ENCODE measurements around the gene DKKL1.

Gene DKKL1

DNA sequence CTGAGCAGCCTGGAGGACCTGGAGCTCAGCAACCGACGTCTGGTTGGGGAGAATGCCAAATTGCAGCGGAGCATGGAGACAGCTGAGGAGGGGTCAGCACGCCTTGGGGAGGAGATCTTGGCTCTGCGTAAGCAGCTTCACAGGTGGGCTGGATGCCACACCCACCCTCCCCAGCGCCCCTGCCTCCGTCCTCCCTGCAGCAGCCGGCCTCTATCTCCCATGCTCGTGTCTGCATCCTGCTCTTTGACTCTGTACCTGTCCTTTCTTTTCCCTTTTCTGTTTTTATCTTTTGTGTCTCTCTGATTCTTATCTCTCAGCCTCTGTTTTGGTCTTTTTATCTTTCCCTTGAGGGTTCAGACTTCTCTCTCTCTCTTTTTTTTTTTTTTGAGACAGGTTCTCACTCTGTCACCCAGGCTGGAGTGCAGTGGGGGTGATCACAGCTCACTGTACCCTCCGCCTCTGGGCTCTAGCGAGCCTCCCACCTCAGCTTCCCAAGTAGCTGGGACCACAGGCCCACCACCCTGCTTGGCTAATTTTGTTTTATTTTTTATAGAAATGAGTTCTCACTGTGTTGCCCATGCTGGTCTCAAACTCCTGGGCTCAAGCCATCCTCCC, 34.4 kb downstream of the DKKL1 start:
- DNase-seq, result no peak
- no peaks in the 10 kb centered on the region for H3K4me1 ChIP-seq
- no peak overlapping the region for H3K4me3 ChIP-seq (ENCODE audit: low read depth, low read length)
- H3K36me3 ChIP-seq, result no peaks in the 10 kb centered on the region
- no peaks in the 10 kb centered on the region for H3K9me3 ChIP-seq
- H3K27me3 ChIP-seq, result no peaks in the 10 kb centered on the region
- TF ChIP-seq, protein P1, sequence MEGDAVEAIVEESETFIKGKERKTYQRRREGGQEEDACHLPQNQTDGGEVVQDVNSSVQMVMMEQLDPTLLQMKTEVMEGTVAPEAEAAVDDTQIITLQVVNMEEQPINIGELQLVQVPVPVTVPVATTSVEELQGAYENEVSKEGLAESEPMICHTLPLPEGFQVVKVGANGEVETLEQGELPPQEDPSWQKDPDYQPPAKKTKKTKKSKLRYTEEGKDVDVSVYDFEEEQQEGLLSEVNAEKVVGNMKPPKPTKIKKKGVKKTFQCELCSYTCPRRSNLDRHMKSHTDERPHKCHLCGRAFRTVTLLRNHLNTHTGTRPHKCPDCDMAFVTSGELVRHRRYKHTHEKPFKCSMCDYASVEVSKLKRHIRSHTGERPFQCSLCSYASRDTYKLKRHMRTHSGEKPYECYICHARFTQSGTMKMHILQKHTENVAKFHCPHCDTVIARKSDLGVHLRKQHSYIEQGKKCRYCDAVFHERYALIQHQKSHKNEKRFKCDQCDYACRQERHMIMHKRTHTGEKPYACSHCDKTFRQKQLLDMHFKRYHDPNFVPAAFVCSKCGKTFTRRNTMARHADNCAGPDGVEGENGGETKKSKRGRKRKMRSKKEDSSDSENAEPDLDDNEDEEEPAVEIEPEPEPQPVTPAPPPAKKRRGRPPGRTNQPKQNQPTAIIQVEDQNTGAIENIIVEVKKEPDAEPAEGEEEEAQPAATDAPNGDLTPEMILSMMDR (IDR thresholded peaks at IDR 0.05; ENCODE audit: low read depth, low read length), result no peak

DNA sequence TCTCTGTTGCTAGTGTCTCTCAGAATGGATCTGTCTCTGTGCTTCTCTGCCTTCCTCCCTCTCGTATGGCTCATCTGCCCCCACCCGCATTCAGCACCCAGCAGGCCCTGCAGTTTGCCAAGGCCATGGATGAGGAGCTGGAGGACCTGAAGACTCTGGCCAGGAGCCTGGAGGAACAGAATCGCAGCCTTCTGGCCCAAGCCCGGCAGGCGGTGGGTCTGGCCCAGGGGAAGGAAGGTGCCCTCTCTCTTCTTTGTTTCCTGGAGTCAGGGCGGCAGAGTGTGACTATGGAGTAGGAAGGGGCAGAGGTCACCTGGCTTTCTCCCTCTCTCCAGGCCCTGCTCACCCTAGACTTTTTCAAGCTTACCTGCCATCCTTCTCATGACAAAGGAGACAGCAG, 35.3 kb downstream of the DKKL1 start:
- Histone ChIP-seq H3K4me1 (no peaks in the 10 kb centered on the region), H3K27me3 (no peaks in the 10 kb centered on the region), H3K4me3 (ENCODE audit: low read depth, low read length) (no peak overlapping the region), H3K9me3 (no peaks in the 10 kb centered on the region), H3K36me3 (no peaks in the 10 kb centered on the region)
- no peak for DNase-seq
- TF ChIP-seq, protein P1 (IDR thresholded peaks at IDR 0.05; ENCODE audit: low read depth, low read length), result no peak

DNA sequence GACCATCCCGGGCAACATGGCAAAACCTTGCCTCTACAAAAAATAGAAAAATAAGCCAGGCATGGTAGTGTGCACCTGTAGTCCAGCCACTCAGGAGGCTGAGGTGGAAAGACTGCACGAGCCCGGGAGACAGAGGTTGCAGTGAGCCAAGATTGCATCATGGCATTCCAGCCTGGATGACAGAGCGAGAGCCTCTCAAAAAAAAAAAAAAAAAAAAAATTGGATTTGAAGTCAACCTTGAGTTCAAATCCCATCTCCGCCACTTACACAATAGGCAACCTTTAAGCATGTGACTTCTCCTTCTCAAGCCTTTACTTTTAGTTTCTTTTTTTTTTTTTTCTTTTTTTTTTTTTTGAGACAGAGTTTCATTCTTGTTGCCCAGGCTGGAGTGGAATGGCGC, 36.4 kb downstream of the DKKL1 start:
- no peaks in the 10 kb centered on the region for H3K36me3 ChIP-seq
- H3K9me3 ChIP-seq, result no peaks in the 10 kb centered on the region
- no peaks in the 10 kb centered on the region for H3K4me1 ChIP-seq
- H3K4me3 ChIP-seq (ENCODE audit: low read depth, low read length), result no peak overlapping the region
- H3K27me3 ChIP-seq, result no peaks in the 10 kb centered on the region
- no peak for DNase-seq
- TF ChIP-seq, protein P1 (IDR thresholded peaks at IDR 0.05; ENCODE audit: low read depth, low read length), result no peak

DNA sequence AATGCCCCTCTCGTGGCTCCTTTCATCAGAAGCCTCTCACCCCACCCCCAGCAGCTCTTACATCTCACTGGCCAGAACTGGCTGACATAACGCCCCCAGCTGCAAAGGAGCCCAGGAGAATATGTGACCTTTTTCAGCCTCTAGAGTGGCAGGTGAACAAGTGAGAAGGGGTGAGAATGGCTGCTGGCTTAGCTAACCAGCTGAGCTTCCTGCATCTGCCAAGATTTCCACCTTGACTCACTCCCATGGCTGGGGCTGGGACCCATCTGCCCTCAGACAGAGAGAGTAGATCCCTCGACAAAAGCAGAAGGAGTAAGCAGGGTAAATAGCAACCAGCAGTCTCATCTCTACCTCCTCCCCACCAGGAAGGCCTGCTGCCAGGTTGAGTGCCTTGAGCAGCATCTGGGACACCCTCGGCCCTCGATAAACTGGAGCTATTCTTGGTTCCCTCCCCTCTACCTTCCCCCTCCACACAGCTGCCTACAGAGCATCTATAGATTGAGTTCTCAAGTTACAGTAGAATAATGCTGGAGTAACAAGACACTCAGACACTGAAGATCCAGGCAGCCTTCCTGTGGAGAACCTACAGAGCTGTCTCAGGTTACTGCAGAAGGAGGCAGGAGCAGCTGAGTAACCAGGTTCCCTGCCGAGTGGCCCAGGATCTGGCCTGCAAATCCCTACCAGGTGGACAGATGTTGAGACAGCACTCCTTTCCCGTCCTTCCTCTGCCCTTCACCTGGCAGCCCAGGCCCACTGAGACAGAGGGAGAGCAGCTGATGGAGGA, 39.9 kb downstream of the DKKL1 start:
- no peak overlapping the region for H3K4me3 ChIP-seq (ENCODE audit: low read depth, low read length)

DNA sequence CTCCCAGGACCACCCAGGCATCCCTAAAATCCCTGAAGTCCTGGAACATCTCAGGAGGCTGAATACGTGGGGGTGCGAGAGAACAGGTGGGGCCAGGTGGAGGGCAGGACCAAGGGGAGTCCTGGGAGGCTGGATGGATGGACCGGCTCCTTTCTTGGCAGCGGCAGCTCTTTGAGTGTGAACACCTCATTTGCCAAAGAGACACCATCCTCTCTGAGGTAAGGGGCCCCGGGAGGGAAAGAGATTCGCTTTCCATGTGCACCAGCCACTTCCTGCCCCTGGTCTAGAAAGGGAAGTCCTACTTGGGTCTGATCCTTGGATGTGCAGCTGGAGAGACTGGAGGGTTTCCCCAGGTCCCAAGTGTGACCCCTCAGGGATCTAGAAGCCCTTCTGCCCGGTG, 43.4 kb downstream of the DKKL1 start:
- H3K9me3 ChIP-seq, result no peaks in the 10 kb centered on the region
- no peaks in the 10 kb centered on the region for H3K4me1 ChIP-seq
- H3K27me3 ChIP-seq, result no peaks in the 10 kb centered on the region
- no peaks in the 10 kb centered on the region for H3K36me3 ChIP-seq
- H3K4me3 ChIP-seq (ENCODE audit: low read depth, low read length), result no peak overlapping the region
- TF ChIP-seq, protein P1 (IDR thresholded peaks at IDR 0.05; ENCODE audit: low read depth, low read length), result no peak
- no peak for DNase-seq

More for the DNA sequence above, 39.9 kb downstream of the DKKL1 start:
- DNase-seq, result no peak
- Histone ChIP-seq H3K4me1 (no peaks in the 10 kb centered on the region), H3K9me3 (no peaks in the 10 kb centered on the region), H3K36me3 (no peaks in the 10 kb centered on the region), H3K27me3 (no peaks in the 10 kb centered on the region)
- TF ChIP-seq, protein P1 (IDR thresholded peaks at IDR 0.05; ENCODE audit: low read depth, low read length), result no peak

DNA sequence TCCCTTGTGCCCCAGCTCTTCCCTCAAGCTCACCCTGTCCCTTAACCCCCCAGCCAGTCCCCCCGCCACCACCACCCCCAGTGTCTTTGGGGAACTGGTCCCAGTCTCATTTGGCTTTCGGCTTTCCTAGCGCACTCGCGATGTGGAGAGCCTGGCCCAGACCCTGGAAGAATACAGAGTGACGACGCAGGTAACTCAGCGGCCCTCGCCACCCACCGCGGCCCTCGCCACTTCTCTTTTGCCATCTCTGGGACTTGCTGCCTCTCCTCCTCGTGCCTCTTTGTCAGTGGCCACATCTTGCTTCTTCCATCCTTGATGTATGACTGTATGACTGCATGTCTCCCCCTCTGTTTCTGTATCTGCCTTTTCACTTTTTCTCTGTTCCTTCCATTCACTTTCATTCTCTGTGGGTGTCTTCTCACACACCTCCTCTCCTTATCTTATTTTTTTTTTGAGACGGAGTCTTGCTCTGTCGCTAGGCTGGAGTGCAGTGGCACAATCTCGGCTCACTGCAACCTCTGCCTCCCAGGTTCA, 43.9 kb downstream of the DKKL1 start:
- DNase-seq, result no peak
- H3K4me3 ChIP-seq (ENCODE audit: low read depth, low read length), result no peak overlapping the region
- H3K4me1 ChIP-seq, result no peaks in the 10 kb centered on the region
- no peaks in the 10 kb centered on the region for H3K36me3 ChIP-seq
- no peaks in the 10 kb centered on the region for H3K9me3 ChIP-seq
- TF ChIP-seq, protein P1 (IDR thresholded peaks at IDR 0.05; ENCODE audit: low read depth, low read length), result no peak
- no peaks in the 10 kb centered on the region for H3K27me3 ChIP-seq

Data from BE2C (cell line).